ENCODE measurements around the gene ATXN7L1. TPM values are rescaled to one million over a fixed set of nuclear protein-coding genes. Genes with fewer than 3 reads are reported as not detected.

ATXN7L1 gene
- total RNA-seq, 6 experiments from 2014 or later = 7.1 to 15.7 (median 11.0) TPM

GRCh38 chr7:105693576-105693975 is 182.8 kb downstream of the ATXN7L1 start:
- Histone ChIP-seq H3K4me3 (no peak overlapping the region), H3K4me1 (peaks cover 0 to 6% (median 2%) of the 10 kb centered on the region in 4 donors), H3K27ac (no peak overlapping the region), H3K9me3 (no peaks in the 10 kb centered on the region), H3K36me3 (no peaks in the 10 kb centered on the region), H3K27me3 (no peaks in the 10 kb centered on the region)
- WGBS (ENCODE audit: insufficient coverage, low coverage, low lambda C conversion rate, missing lambda C conversion rate) = 76% methylated on average over 3 of the region's 3 CpGs
- ATAC-seq (no peak), DNase-seq (no peak)
- TF ChIP-seq POLR2A (IDR thresholded peaks at IDR 0.05) (no peak), CTCF (IDR thresholded peaks at IDR 0.05) (no peak)
- intact Hi-C loops (cut with DNase I) = no loop called here

GRCh38 chr7:105691680-105692564 is 184.5 kb downstream of the ATXN7L1 start:
- 4% methylated on average over 21 of the region's 21 CpGs for WGBS (ENCODE audit: insufficient coverage, low coverage, low lambda C conversion rate, missing lambda C conversion rate)

GRCh38 chr7:105691082-105691679 is 185.2 kb downstream of the ATXN7L1 start:
- ATAC-seq (peak; percentile 40 to 56 (median 48)), DNase-seq (no peak)
- Histone ChIP-seq H3K27me3 (no peaks in the 10 kb centered on the region), H3K4me1 (peaks cover 0 to 6% (median 2%) of the 10 kb centered on the region in 4 donors), H3K36me3 (no peaks in the 10 kb centered on the region), H3K4me3 (peak overlapping the region; percentile 12 to 57 (median 52)), H3K27ac (peak overlapping the region; percentile 25 to 71 (median 70)), H3K9me3 (no peaks in the 10 kb centered on the region)
- TF ChIP-seq POLR2A (IDR thresholded peaks at IDR 0.05) (no peak), CTCF (IDR thresholded peaks at IDR 0.05) (no peak)
- intact Hi-C loops (cut with DNase I) = no loop called here
- WGBS (ENCODE audit: insufficient coverage, low coverage, low lambda C conversion rate, missing lambda C conversion rate) = 7% methylated on average over 18 of the region's 18 CpGs

More at GRCh38 chr7:105691680-105692564, 184.5 kb downstream of the ATXN7L1 start:
- TF ChIP-seq POLR2A (IDR thresholded peaks at IDR 0.05) (peak; percentile 30), CTCF (IDR thresholded peaks at IDR 0.05) (no peak)
- peak overlapping the region; percentile 25 to 71 (median 70) for H3K27ac ChIP-seq
- intact Hi-C loops (cut with DNase I) = no loop called here
- H3K4me3 ChIP-seq = peak overlapping the region; percentile 12 to 57 (median 52)
- peaks cover 0 to 6% (median 2%) of the 10 kb centered on the region in 4 donors for H3K4me1 ChIP-seq
- peak; percentile 96 to 98 (median 97) for ATAC-seq
- H3K36me3 ChIP-seq = no peaks in the 10 kb centered on the region
- no peaks in the 10 kb centered on the region for H3K27me3 ChIP-seq
- H3K9me3 ChIP-seq = no peaks in the 10 kb centered on the region
- peak; percentile 73 to 88 (median 86) for DNase-seq

GRCh38 chr7:105690325-105690945 is 186.0 kb downstream of the ATXN7L1 start:
- 92% methylated on average over 9 of the region's 17 CpGs for WGBS (ENCODE audit: insufficient coverage, low coverage, low lambda C conversion rate, missing lambda C conversion rate)
- no peak for ATAC-seq

More at GRCh38 chr7:105690325-105690945, 186.0 kb downstream of the ATXN7L1 start:
- Histone ChIP-seq H3K27me3 (no peaks in the 10 kb centered on the region), H3K27ac (peak overlapping the region in 1 of 3 donors; percentile 71), H3K4me1 (peaks cover 0 to 6% (median 2%) of the 10 kb centered on the region in 4 donors), H3K4me3 (peak overlapping the region in 2 of 3 donors; percentile 52 to 57), H3K9me3 (no peaks in the 10 kb centered on the region), H3K36me3 (no peaks in the 10 kb centered on the region)
- TF ChIP-seq POLR2A (IDR thresholded peaks at IDR 0.05) = no peak
- no peak for TF ChIP-seq CTCF (IDR thresholded peaks at IDR 0.05)
- DNase-seq = no peak
- intact Hi-C loops (cut with DNase I) = no loop called here
